Measurements from ENCODE around the gene FBP1.
A peak's percentile ranks its signal among the peaks of the same experiment; 100 is the strongest.
"Not testable (repeated sequence)": the region's sequence is repeated elsewhere in the genome, so short reads cannot be mapped to it uniquely, and the experiment has no call there.

The FBP1 gene

DNA sequence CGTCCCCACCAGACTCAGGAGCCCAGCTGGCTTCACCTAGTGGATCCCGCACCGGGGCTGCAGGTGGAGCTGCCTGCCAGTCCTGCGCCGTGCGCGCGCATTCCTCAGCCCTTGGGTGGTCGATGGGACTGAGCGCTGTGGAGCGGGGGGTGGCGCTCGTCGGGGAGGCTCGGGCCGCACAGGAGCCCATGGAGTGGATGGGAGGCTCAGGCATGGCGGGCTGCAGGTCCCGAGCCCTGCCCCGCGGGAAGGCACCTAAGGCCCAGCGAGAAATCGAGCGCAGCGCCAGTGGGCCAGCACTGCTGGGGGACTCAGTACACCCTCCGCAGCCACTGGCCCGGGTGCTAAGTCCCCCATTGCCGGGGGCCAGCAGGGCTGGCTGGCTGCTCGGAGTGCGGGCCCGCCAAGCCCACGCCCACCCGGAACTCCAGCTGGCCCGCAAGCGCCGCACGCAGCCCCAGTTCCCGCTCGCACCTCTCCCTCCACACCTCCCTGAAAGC is 48.2 kb downstream of the FBP1 start:
- H3K4me1 ChIP-seq (ENCODE audit: control insufficient read depth in 5 of 5, insufficient read depth in 5 of 5, low read length in 5 of 5); H3K27me3 ChIP-seq (ENCODE audit: control insufficient read depth in 5 of 5, insufficient read depth in 4 of 5, low read length in 5 of 5); H3K9ac ChIP-seq (ENCODE audit: low read length in 5 of 5); H3K27ac ChIP-seq (ENCODE audit: low read depth, low read length); H3K4me3 ChIP-seq (ENCODE audit: low read depth in 1 of 5, low read length in 5 of 5); H3K9me3 ChIP-seq (ENCODE audit: control insufficient read depth in 5 of 5, low read length in 5 of 5); H3K36me3 ChIP-seq (ENCODE audit: control insufficient read depth in 5 of 5, insufficient read depth in 5 of 5, low read length in 5 of 5): not testable (repeated sequence)

DNA sequence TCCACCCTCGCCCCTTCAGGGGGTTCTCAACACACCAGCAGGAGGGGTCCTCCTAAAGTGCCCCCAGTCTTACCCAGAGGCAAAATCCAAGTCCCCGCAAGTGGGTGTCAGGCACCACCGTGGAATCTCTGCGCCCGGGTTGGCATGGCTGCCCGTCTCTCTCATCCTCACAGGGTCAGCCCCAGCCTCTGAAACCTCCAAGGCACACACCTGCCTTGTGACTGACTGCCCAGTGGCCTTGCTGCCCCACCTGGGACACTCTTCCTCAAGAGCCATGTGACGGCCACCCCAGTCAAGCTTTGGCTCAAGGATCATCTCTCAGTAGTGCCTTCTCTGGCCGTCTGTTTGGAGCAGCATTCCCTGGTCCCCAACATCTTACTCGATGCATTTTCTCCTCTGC is 50.6 kb downstream of the FBP1 start:
- H3K9ac ChIP-seq (ENCODE audit: low read length in 5 of 5), result no peak overlapping the region
- H3K4me1 ChIP-seq (ENCODE audit: control insufficient read depth in 5 of 5, insufficient read depth in 5 of 5, low read length in 5 of 5), result peaks cover 0 to 6% (median 3%) of the 10 kb centered on the region in 5 donors
- no peaks in the 10 kb centered on the region for H3K9me3 ChIP-seq (ENCODE audit: control insufficient read depth in 5 of 5, low read length in 5 of 5)
- H3K27me3 ChIP-seq (ENCODE audit: control insufficient read depth in 5 of 5, insufficient read depth in 4 of 5, low read length in 5 of 5), result peaks cover 0 to 2% (median 0%) of the 10 kb centered on the region in 5 donors
- H3K4me3 ChIP-seq (ENCODE audit: low read depth in 1 of 5, low read length in 5 of 5), result no peak overlapping the region
- H3K36me3 ChIP-seq (ENCODE audit: control insufficient read depth in 5 of 5, insufficient read depth in 5 of 5, low read length in 5 of 5), result no peaks in the 10 kb centered on the region
- no peak overlapping the region for H3K27ac ChIP-seq (ENCODE audit: low read depth, low read length)

DNA sequence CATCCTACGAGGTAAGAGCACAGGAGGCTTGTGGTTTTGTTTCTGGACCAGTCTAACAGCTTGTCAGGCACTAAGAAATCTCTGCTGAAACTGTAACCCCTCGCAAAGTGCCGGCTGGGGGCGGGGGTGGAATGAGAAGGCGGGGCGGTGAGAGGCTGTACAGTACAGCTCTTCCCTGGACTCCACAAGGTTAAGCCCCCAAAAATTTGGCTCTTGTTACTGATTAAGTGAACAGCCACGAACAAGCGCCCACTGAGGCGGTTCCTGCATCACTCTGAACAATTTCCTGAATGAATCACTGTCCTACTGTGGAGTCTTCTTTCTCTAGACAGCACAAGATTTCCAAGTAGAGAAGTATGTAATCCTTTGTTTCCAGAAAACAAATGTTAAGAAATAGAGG is 52.5 kb downstream of the FBP1 start:
- Histone ChIP-seq H3K27me3 (ENCODE audit: control insufficient read depth in 5 of 5, insufficient read depth in 4 of 5, low read length in 5 of 5) (peaks cover 0 to 2% (median 0%) of the 10 kb centered on the region in 5 donors), H3K4me3 (ENCODE audit: low read depth in 1 of 5, low read length in 5 of 5) (peak overlapping the region in 2 of 5 donors; percentile 2 to 28), H3K9me3 (ENCODE audit: control insufficient read depth in 5 of 5, low read length in 5 of 5) (no peaks in the 10 kb centered on the region), H3K4me1 (ENCODE audit: control insufficient read depth in 5 of 5, insufficient read depth in 5 of 5, low read length in 5 of 5) (peaks cover 0 to 6% (median 0%) of the 10 kb centered on the region in 5 donors), H3K27ac (ENCODE audit: low read depth, low read length) (no peak overlapping the region), H3K36me3 (ENCODE audit: control insufficient read depth in 5 of 5, insufficient read depth in 5 of 5, low read length in 5 of 5) (no peaks in the 10 kb centered on the region), H3K9ac (ENCODE audit: low read length in 5 of 5) (no peak overlapping the region)

DNA sequence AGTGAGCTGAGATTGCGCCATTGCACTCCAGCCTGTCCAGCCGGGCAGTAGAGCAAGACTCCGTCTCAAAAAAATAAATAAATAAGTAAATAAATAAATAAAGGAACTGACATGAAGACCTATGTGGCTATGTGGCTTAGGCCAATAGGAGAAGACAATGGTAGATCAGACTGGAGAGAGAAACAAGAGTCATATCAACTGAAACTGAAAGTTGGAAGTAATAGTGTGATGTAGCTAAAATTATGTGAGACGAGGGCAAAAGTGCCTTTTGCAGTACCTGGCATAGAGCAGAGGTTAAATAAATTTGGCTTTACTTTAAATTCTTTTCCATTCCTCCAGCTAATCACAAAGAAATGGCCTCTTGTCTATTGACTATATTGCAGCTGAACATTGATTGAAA is 53.0 kb downstream of the FBP1 start:
- Histone ChIP-seq H3K27me3 (ENCODE audit: control insufficient read depth in 5 of 5, insufficient read depth in 4 of 5, low read length in 5 of 5) (peaks cover 0 to 2% (median 0%) of the 10 kb centered on the region in 5 donors), H3K4me3 (ENCODE audit: low read depth in 1 of 5, low read length in 5 of 5) (peak overlapping the region in 2 of 5 donors; percentile 2 to 28), H3K9me3 (ENCODE audit: control insufficient read depth in 5 of 5, low read length in 5 of 5) (no peaks in the 10 kb centered on the region), H3K36me3 (ENCODE audit: control insufficient read depth in 5 of 5, insufficient read depth in 5 of 5, low read length in 5 of 5) (no peaks in the 10 kb centered on the region), H3K4me1 (ENCODE audit: control insufficient read depth in 5 of 5, insufficient read depth in 5 of 5, low read length in 5 of 5) (peaks cover 0 to 6% (median 0%) of the 10 kb centered on the region in 5 donors), H3K9ac (ENCODE audit: low read length in 5 of 5) (no peak overlapping the region), H3K27ac (ENCODE audit: low read depth, low read length) (no peak overlapping the region)

DNA sequence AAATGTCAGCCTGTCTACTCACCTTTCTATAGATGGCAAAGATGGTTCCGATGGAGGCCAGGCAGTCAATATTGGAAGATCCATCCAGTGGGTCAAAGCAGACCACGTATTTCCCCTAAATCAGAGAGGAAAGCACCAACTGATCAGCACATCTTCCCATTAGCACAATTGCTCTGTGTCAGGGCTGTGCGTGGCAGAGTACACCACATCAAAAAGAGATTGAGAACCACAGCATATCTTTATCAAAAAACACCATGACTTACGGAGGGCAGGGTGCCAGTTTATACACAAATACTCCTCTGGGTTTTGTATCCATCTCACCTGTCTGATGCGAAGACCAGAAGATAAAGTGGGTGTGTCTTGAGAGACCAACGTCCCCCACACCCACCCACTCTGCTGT is 54.8 kb downstream of the FBP1 start:
- Histone ChIP-seq H3K27me3 (ENCODE audit: control insufficient read depth in 5 of 5, insufficient read depth in 4 of 5, low read length in 5 of 5) (no peaks in the 10 kb centered on the region), H3K9me3 (ENCODE audit: control insufficient read depth in 5 of 5, low read length in 5 of 5) (no peaks in the 10 kb centered on the region), H3K4me3 (ENCODE audit: low read depth in 1 of 5, low read length in 5 of 5) (no peak overlapping the region), H3K27ac (ENCODE audit: low read depth, low read length) (no peak overlapping the region), H3K9ac (ENCODE audit: low read length in 5 of 5) (no peak overlapping the region), H3K36me3 (ENCODE audit: control insufficient read depth in 5 of 5, insufficient read depth in 5 of 5, low read length in 5 of 5) (no peaks in the 10 kb centered on the region), H3K4me1 (ENCODE audit: control insufficient read depth in 5 of 5, insufficient read depth in 5 of 5, low read length in 5 of 5) (peaks cover 0 to 6% (median 0%) of the 10 kb centered on the region in 5 donors)

DNA sequence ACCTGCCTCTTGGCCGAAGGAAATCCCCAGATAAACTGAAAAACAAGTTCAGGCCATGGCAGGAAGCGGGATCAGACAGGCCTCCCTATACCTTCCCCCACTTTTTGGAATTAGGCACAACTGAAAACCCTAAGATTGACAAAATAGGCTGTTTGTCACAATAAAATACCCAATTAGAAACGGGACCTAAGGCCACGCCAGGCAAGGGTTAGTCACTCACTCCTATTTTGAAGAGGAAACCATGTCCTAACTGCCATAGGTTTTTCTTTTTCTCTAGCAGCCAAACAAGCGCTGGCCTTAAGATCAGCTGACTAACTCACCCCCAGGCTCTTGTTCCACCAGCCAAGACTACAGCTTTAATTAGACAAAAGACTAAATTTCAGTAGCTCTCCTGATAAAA is 57.6 kb downstream of the FBP1 start:
- H3K9ac ChIP-seq (ENCODE audit: low read length in 5 of 5), result no peak overlapping the region
- no peaks in the 10 kb centered on the region for H3K9me3 ChIP-seq (ENCODE audit: control insufficient read depth in 5 of 5, low read length in 5 of 5)
- peaks cover 0 to 5% (median 0%) of the 10 kb centered on the region in 5 donors for H3K4me1 ChIP-seq (ENCODE audit: control insufficient read depth in 5 of 5, insufficient read depth in 5 of 5, low read length in 5 of 5)
- peaks cover 0 to 2% (median 0%) of the 10 kb centered on the region in 5 donors for H3K27me3 ChIP-seq (ENCODE audit: control insufficient read depth in 5 of 5, insufficient read depth in 4 of 5, low read length in 5 of 5)
- no peaks in the 10 kb centered on the region for H3K36me3 ChIP-seq (ENCODE audit: control insufficient read depth in 5 of 5, insufficient read depth in 5 of 5, low read length in 5 of 5)
- no peak overlapping the region for H3K4me3 ChIP-seq (ENCODE audit: low read depth in 1 of 5, low read length in 5 of 5)
- no peak overlapping the region for H3K27ac ChIP-seq (ENCODE audit: low read depth, low read length)

DNA sequence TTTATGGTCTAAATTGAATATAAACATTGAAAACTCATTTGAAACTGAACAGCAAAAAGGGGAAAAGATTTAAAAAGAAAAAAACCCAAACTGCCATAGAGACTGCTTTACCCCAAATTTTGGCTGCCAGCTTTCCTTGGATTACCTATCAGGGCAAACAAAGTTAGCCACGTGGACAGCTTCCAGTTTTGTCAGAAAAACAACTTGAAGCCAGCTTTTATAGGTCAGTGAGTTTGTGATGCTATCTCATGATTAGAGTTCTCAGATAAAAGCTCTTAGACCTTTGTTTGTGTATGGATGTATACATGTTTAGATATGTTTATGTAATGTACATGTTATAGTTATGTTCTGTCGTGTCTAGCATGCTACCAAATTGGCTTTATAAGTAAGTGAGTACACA is 61.7 kb downstream of the FBP1 start:
- H3K27ac ChIP-seq (ENCODE audit: low read depth, low read length), result no peak overlapping the region
- H3K36me3 ChIP-seq (ENCODE audit: control insufficient read depth in 5 of 5, insufficient read depth in 5 of 5, low read length in 5 of 5), result no peaks in the 10 kb centered on the region
- no peak overlapping the region for H3K9ac ChIP-seq (ENCODE audit: low read length in 5 of 5)
- no peaks in the 10 kb centered on the region for H3K9me3 ChIP-seq (ENCODE audit: control insufficient read depth in 5 of 5, low read length in 5 of 5)
- peaks cover 0 to 4% (median 0%) of the 10 kb centered on the region in 5 donors for H3K4me1 ChIP-seq (ENCODE audit: control insufficient read depth in 5 of 5, insufficient read depth in 5 of 5, low read length in 5 of 5)
- no peak overlapping the region for H3K4me3 ChIP-seq (ENCODE audit: low read depth in 1 of 5, low read length in 5 of 5)
- peaks cover 0 to 5% (median 0%) of the 10 kb centered on the region in 5 donors for H3K27me3 ChIP-seq (ENCODE audit: control insufficient read depth in 5 of 5, insufficient read depth in 4 of 5, low read length in 5 of 5)

DNA sequence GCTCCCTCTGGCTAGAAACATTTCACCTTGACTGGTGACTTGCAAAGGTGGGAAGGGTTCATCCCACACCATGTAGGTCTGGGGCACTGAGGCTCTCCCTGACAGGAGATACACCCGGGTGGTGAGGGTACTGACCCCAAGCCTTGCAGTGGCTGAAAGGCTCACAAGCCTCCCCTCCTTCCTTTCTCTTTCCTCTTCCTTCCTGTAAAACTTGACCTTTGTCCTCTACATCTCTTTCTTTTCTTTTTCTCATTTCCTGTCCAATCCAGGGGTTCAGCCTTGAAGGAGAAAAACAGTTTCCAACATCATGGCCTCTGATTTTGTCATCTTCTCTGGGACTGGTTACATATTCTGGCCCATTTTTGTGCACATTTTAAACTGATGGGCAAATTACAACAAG is 62.3 kb downstream of the FBP1 start:
- H3K9me3 ChIP-seq (ENCODE audit: control insufficient read depth in 5 of 5, low read length in 5 of 5), result no peaks in the 10 kb centered on the region
- no peak overlapping the region for H3K9ac ChIP-seq (ENCODE audit: low read length in 5 of 5)
- H3K4me1 ChIP-seq (ENCODE audit: control insufficient read depth in 5 of 5, insufficient read depth in 5 of 5, low read length in 5 of 5), result peaks cover 0 to 4% (median 0%) of the 10 kb centered on the region in 5 donors
- no peak overlapping the region for H3K27ac ChIP-seq (ENCODE audit: low read depth, low read length)
- no peaks in the 10 kb centered on the region for H3K36me3 ChIP-seq (ENCODE audit: control insufficient read depth in 5 of 5, insufficient read depth in 5 of 5, low read length in 5 of 5)
- H3K27me3 ChIP-seq (ENCODE audit: control insufficient read depth in 5 of 5, insufficient read depth in 4 of 5, low read length in 5 of 5), result peaks cover 0 to 5% (median 0%) of the 10 kb centered on the region in 5 donors
- no peak overlapping the region for H3K4me3 ChIP-seq (ENCODE audit: low read depth in 1 of 5, low read length in 5 of 5)

DNA sequence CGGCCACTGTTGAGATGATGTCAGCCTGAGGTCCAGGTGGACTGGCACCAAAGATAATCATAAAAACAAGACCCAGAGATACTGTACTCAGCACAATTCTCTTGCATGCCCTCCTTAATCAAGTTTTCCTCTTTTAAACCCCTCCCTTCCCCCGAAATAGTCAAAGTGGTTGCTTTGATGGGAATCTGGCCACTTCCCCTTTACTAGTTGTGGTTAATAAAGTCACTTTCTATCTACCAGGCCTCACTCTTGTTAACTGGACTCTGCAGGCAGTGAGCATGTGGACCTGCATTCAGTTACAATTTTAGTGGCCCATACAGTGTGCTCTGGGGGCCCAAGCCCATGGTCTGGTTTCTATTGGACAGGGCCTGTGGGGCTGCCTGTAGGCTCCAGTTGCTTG is 63.2 kb downstream of the FBP1 start:
- Histone ChIP-seq H3K27ac (ENCODE audit: low read depth, low read length) (no peak overlapping the region), H3K4me1 (ENCODE audit: control insufficient read depth in 5 of 5, insufficient read depth in 5 of 5, low read length in 5 of 5) (peaks cover 0 to 4% (median 0%) of the 10 kb centered on the region in 5 donors), H3K27me3 (ENCODE audit: control insufficient read depth in 5 of 5, insufficient read depth in 4 of 5, low read length in 5 of 5) (peaks cover 0 to 5% (median 0%) of the 10 kb centered on the region in 5 donors), H3K36me3 (ENCODE audit: control insufficient read depth in 5 of 5, insufficient read depth in 5 of 5, low read length in 5 of 5) (no peaks in the 10 kb centered on the region), H3K9ac (ENCODE audit: low read length in 5 of 5) (no peak overlapping the region), H3K9me3 (ENCODE audit: control insufficient read depth in 5 of 5, low read length in 5 of 5) (no peaks in the 10 kb centered on the region), H3K4me3 (ENCODE audit: low read depth in 1 of 5, low read length in 5 of 5) (no peak overlapping the region)

DNA sequence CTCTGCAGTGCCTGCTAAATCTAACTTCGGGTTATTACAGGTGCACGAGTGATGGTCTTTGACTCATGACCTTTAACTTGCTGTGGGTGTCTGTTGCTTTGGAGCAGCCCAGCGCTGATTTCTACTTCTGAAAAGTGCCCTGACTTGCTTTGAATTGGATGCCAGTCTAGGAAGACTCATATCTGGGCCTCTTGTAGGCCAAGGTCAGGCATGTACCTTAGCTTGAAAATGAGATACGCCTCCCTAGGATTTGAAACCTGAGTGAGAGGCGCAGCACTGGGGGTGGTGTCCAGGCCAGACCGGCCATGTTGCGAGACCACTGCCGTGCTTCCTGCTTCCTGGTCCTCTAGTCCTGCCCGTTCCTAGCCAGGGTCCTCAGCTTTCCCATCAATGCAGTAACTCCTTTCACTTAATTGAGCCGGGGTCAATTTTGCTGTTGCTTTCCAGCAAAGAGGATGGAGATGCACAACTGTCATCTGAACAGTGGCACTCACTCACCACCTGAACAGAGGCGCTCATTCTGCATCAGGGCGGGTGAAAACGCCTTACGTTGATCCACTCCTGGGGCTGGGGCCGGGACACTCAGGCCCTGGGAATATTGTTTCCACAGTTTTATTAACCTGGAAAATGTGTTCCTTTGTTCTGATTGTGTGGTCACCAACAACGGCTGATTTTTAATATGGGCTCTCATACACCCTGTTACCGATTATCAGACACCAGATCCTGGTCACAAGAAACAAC is 70.2 kb downstream of the FBP1 start:
- Histone ChIP-seq H3K9ac (ENCODE audit: low read length in 5 of 5) (no peak overlapping the region), H3K4me1 (ENCODE audit: control insufficient read depth in 5 of 5, insufficient read depth in 5 of 5, low read length in 5 of 5) (no peaks in the 10 kb centered on the region), H3K27ac (ENCODE audit: low read depth, low read length) (no peak overlapping the region), H3K9me3 (ENCODE audit: control insufficient read depth in 5 of 5, low read length in 5 of 5) (no peaks in the 10 kb centered on the region), H3K4me3 (ENCODE audit: low read depth in 1 of 5, low read length in 5 of 5) (no peak overlapping the region), H3K27me3 (ENCODE audit: control insufficient read depth in 5 of 5, insufficient read depth in 4 of 5, low read length in 5 of 5) (peaks cover 0 to 5% (median 0%) of the 10 kb centered on the region in 5 donors), H3K36me3 (ENCODE audit: control insufficient read depth in 5 of 5, insufficient read depth in 5 of 5, low read length in 5 of 5) (no peaks in the 10 kb centered on the region)
